H1 (cell line): Measurements from ENCODE around the gene SMAD6. TPM values are rescaled to one million over a fixed set of nuclear protein-coding genes. Genes with fewer than 3 reads are reported as not detected.
A peak's percentile ranks its signal among the peaks of the same experiment; 100 is the strongest.

Experiments
- CEBPB ChIP-seq: IDR thresholded peaks from 2 replicates; pipeline ENCODE4 v1.6.1; 2012; ENCODE audit warnings: low read depth, low read length
- CHD2 ChIP-seq: IDR thresholded peaks from 2 replicates; pipeline ENCODE4 v1.6.1; 2012; ENCODE audit warnings: low read length, improper control_type of control experiment
- GTF2F1 ChIP-seq: IDR thresholded peaks from 2 replicates; pipeline ENCODE4 v1.6.1; 2012; ENCODE audit warnings: low read depth, low read length, improper control_type of control experiment, borderline replicate concordance
- HDAC2 ChIP-seq, 2 experiments: fragments of 300-600 bp in 1 of 2; sonication (generic) in 1 of 2; IDR thresholded peaks; 2 replicates each; pipeline ENCODE4 v1.6.1; 2011 to 2012; ENCODE audit warnings: low read depth in 2 of 2, low read length in 2 of 2, mild to moderate bottlenecking in 2 of 2, moderate library complexity in 2 of 2, borderline replicate concordance in 1 of 2, inconsistent platforms in 1 of 2
- KDM1A ChIP-seq: fragments of 200-600, 300-600 bp; sonication (generic); IDR thresholded peaks from 2 replicates; pipeline ENCODE4 v1.7.1; 2016; ENCODE audit warnings: mild to moderate bottlenecking, low read length, borderline replicate concordance
- POU5F1 ChIP-seq: IDR thresholded peaks from 2 replicates; pipeline ENCODE4 v1.6.1; 2011; ENCODE audit warnings: low read depth, mild to moderate bottlenecking, low read length, moderate library complexity
- RAD21 ChIP-seq, 2 experiments: IDR thresholded peaks in 1 of 2; conservative IDR thresholded peaks in 1 of 2; 2 replicates each; pipeline ENCODE4 v1.6.1; 2011; ENCODE audit warnings: low read depth in 2 of 2, low read length in 2 of 2, improper control_type of control experiment in 1 of 2, inconsistent platforms in 1 of 2, mild to moderate bottlenecking in 1 of 2, moderate library complexity in 1 of 2
- SP4 ChIP-seq: IDR thresholded peaks from 2 replicates; pipeline ENCODE4 v1.6.1; 2012; ENCODE audit warnings: low read length, inconsistent platforms
- TAF1 ChIP-seq: IDR thresholded peaks from 2 replicates; pipeline ENCODE4 v1.6.1; 2011; ENCODE audit warnings: mild to moderate bottlenecking, low read depth, low read length
- TAF7 ChIP-seq: optimal IDR thresholded peaks from 2 replicates; pipeline ENCODE3; 2011; ENCODE audit warnings: low read depth, mild to moderate bottlenecking, inconsistent platforms, low read length, moderate library complexity, borderline replicate concordance
- TCF12 ChIP-seq: IDR thresholded peaks from 2 replicates; pipeline ENCODE4 v1.6.1; 2011; ENCODE audit warnings: low read depth, mild to moderate bottlenecking, low read length
- TEAD4 ChIP-seq: IDR thresholded peaks from 2 replicates; pipeline ENCODE4 v1.6.1; 2012; ENCODE audit warnings: low read depth, low read length, inconsistent platforms, mixed read lengths
- YY1 ChIP-seq: IDR thresholded peaks from 2 replicates; pipeline ENCODE4 v1.6.1; 2011; ENCODE audit warnings: low read depth, mild to moderate bottlenecking, low read length
- polyA plus RNA-seq, 7 experiments: library from polyadenylated mRNA; depleted of rRNA in 3 of 7; stranded (reverse) in 5 of 7; unstranded in 2 of 7; fragments of >200 nt in 5 of 7; fragments of 200-250 nt in 2 of 7; gene quantifications; 1 replicate in 5 of 7; 2 replicates in 1 of 7; 4 replicates in 1 of 7; pipeline versions ENCODE4 v1.2.1 to v1.2.3, GENCODE V29; 2011 to 2013; ENCODE audit warnings: missing spikeins in 2 of 7, mixed read lengths in 2 of 7
- total RNA-seq: library from RNA; stranded (reverse); fragmentation: NEBNext Ultra II Directional; extraction: Animal tissue kit (Norgen Biotek cat#: 25700); gene quantifications from 2 replicates; pipeline ENCODE4 v1.2.1, GENCODE V29; 2021
- TF ChIP-seq, protein P1 (sequence below), 3 experiments: IDR thresholded peaks; 1 replicate in 2 of 3; 2 replicates in 1 of 3; pipeline versions ENCODE4 v1.5.1 to v1.6.1; 2011; ENCODE audit warnings: low read length in 3 of 3, mild to moderate bottlenecking in 3 of 3, inconsistent platforms in 2 of 3, low read depth in 1 of 3, moderate library complexity in 1 of 3; ENCODE audit not compliant: insufficient read depth in 1 of 3; ENCODE audit errors: control extremely low read depth in 1 of 3

Gene SMAD6
- total and polyA plus RNA-seq, 2 of the 8 experiments (the other 6 are each of a cell fraction or from before 2014, with no cell fraction given), result 1.8 to 7.0 TPM

DNA sequence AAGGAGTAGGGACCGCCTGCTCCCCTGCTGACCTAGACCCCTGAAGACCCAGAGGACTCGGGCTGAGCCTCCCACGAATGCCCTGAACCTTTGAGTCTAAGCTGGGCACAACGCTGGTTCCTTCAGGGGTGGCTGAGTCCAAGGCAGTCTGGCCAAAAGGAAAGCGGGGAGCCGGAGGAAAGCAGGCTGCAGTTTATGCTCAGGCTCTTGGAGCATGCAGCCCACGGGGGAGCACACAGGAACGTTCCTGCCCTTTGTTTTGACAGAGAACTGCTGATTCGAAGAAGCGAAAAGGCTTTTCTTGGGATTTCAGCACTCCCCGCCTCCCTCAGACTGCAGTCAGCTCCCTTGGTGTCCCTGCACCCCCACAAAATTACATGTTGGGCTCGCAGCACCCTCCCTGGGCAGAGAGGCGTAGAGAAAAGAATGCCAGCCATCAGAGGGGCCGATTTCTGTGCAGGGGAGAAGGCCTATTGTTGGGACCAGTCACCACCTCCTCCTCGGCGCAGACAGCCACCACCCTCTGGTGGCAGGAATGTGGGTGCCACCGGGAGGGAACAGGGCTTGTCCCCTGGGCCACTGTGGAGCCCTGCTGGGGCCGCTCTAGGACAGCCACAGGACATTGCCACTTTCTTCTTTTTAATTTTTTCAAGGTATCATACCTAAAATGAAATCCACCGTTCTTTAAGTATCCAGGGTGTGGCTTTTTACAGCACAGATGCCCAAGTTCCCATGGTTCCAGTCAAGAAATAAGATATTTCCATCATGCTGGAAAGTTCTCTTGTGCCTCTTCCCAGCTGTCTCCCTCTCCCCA, 72.2 kb downstream of the SMAD6 start (continued):
- TF ChIP-seq TAF7 (peak; percentile 64), SP4 (no peak), TEAD4 (peak; percentile 100), POU5F1 (no peak), CEBPB (no peak), TCF12 (peak; percentile 48; the same call in 1 of the 2 replicates), GTF2F1 (no peak), HDAC2 (IDR thresholded peaks at IDR 0.05; ENCODE audit: borderline replicate concordance in 1 of 2, low read depth in 2 of 2, low read length in 2 of 2) (no peak; a peak in 1 of 4 replicates), KDM1A (peak; percentile 8; the same call in 1 of the 2 replicates), YY1 (peak; percentile 84), RAD21 (IDR thresholded peaks at IDR 0.05 in 1 of 2, conservative IDR thresholded peaks at IDR 0.05 in 1 of 2; ENCODE audit: low read depth in 2 of 2, low read length in 2 of 2) (peak; percentile 87 to 92), CHD2 (no peak), TAF1 (no peak)
- TF ChIP-seq, protein P1, sequence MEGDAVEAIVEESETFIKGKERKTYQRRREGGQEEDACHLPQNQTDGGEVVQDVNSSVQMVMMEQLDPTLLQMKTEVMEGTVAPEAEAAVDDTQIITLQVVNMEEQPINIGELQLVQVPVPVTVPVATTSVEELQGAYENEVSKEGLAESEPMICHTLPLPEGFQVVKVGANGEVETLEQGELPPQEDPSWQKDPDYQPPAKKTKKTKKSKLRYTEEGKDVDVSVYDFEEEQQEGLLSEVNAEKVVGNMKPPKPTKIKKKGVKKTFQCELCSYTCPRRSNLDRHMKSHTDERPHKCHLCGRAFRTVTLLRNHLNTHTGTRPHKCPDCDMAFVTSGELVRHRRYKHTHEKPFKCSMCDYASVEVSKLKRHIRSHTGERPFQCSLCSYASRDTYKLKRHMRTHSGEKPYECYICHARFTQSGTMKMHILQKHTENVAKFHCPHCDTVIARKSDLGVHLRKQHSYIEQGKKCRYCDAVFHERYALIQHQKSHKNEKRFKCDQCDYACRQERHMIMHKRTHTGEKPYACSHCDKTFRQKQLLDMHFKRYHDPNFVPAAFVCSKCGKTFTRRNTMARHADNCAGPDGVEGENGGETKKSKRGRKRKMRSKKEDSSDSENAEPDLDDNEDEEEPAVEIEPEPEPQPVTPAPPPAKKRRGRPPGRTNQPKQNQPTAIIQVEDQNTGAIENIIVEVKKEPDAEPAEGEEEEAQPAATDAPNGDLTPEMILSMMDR (IDR thresholded peaks at IDR 0.05; ENCODE audit: control extremely low read depth in 1 of 3, insufficient read depth in 1 of 3, low read depth in 1 of 3, low read length in 3 of 3), result peak; percentile 94 to 95 (median 95)
